ENCODE data around the gene AKR7A2. TPM values are rescaled to one million over a fixed set of nuclear protein-coding genes. Genes with fewer than 3 reads are reported as not detected.
"Not testable (repeated sequence)": the region's sequence is repeated elsewhere in the genome, so short reads cannot be mapped to it uniquely, and the experiment has no call there.

AKR7A2 gene
- total RNA-seq, 1 donor from 2014 or later: 37.4 TPM

DNA sequence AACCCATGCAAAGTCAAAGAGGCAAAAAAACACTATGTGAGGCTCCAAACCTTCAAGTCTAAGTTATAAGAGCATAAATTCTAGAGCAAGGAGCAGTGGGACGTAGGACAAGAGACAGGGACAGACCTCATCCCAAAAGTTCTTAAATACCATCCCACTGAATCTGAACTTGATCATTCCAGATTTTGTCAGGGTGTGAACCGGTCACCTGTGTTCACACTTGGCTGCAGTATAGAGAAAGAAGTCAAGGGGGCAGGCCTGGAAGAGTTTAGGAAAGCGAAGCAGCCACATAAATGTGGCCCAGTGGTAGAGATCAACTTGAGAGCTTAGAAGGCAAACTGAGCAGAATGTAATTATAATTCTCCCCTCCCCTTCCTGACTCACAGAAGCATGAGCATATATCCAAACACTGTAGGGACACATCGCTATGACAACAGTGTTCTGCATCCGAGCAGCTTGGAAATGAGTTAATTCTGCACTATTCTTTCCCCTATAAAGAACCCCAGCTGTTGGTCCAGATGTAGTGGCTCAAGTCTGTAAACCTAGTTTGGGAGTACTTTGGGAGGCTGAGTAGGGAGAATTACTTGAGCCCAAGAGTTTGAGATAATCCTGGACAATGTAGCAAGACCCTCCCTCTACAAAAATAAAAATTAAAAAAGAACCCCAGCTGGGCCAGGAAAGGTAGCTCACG, 2.7 kb downstream of the AKR7A2 start:
- Histone ChIP-seq H3K4me1 (peaks cover 27% of the 10 kb centered on the region), H3K36me3 (peaks cover 45% of the 10 kb centered on the region), H3K4me3 (no peak overlapping the region), H3K27ac (no peak overlapping the region), H3K27me3 (ENCODE audit: low read depth) (no peaks in the 10 kb centered on the region), H3K9me3 (no peaks in the 10 kb centered on the region)
- DNase-seq (no peak), ATAC-seq (no peak)
- intact Hi-C loops (cut with DNase I): no loop called here
- TF ChIP-seq CTCF (IDR thresholded peaks at IDR 0.05): no peak

DNA sequence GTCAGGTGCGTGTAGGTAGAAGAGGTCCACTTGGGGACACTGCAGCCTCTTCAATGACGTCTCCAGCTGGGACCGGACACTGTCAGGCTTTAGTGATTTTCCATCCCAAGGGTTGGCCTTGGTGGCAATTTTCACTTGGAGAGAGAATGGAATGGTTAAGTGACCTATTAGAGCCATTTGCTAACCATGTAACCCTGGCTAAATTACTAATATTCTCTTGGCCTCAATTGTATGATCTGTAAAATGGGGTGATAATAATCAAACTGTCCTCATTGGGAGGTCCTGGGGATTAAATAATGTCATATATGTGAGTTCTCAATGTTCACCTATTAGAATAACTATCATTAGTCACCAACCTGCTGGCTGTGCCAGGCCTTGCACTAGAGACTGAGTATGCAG, 3.4 kb downstream of the AKR7A2 start:
- peaks cover 53% of the 10 kb centered on the region for H3K36me3 ChIP-seq
- H3K9me3 ChIP-seq: no peaks in the 10 kb centered on the region
- intact Hi-C loops (cut with DNase I): no loop called here
- peaks cover 21% of the 10 kb centered on the region for H3K4me1 ChIP-seq
- no peak overlapping the region for H3K4me3 ChIP-seq
- H3K27me3 ChIP-seq (ENCODE audit: low read depth): no peaks in the 10 kb centered on the region
- no peak overlapping the region for H3K27ac ChIP-seq
- DNase-seq: no peak
- no peak for TF ChIP-seq CTCF (IDR thresholded peaks at IDR 0.05)
- no peak for ATAC-seq

DNA sequence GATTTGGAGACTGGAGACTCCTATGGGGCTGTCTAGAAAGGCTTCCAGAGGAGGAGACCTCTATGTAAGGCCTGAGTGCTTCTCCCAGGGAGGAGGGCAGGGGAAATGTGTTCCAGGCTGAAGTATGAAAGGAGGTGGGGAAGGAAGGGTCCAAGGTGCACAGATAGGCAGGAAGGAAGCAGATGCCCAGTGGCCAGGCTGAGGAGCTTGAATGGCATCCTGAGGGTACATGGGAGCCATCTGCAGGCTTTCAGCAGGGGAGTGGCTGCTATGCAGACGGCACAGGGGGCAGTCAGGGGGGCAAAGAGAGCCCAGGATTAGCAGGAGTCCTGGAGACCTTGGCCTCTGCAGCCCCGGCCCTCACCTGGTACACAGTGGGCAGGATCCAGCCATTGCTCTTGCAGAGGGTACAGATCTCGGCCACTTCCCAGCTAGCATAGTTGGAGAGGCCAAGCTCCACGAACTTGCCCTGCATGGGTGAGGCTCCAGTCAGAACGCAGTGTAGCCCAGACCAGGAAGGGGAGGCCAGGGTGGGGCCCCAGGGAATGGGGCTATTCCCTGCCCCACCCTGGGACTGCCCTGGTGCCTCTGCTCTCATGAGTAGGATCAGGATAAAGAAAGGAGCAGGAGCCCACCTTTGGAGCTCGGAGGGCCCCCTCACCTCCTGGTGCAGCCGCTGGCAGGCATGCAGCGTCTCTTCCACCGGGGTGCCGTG, 4.0 kb downstream of the AKR7A2 start:
- no peak for TF ChIP-seq CTCF (IDR thresholded peaks at IDR 0.05)
- DNase-seq (no peak), ATAC-seq (no peak)
- Histone ChIP-seq H3K27me3 (ENCODE audit: low read depth) (no peaks in the 10 kb centered on the region), H3K4me1 (peaks cover 15% of the 10 kb centered on the region), H3K4me3 (no peak overlapping the region), H3K36me3 (peaks cover 58% of the 10 kb centered on the region), H3K27ac (no peak overlapping the region), H3K9me3 (no peaks in the 10 kb centered on the region)
- intact Hi-C loops (cut with DNase I): no loop called here

GRCh38 chr1:19306941-19307340, 5.0 kb downstream of the AKR7A2 start:
- Histone ChIP-seq H3K9me3 (no peaks in the 10 kb centered on the region), H3K36me3 (peaks cover 67% of the 10 kb centered on the region), H3K4me3 (no peak overlapping the region), H3K27me3 (ENCODE audit: low read depth) (no peaks in the 10 kb centered on the region), H3K27ac (no peak overlapping the region), H3K4me1 (peaks cover 11% of the 10 kb centered on the region)
- no peak for TF ChIP-seq CTCF (IDR thresholded peaks at IDR 0.05)
- intact Hi-C loops (cut with DNase I): no loop called here
- no peak for ATAC-seq
- no peak for DNase-seq

- no peak overlapping the region for H3K4me3 ChIP-seq
- H3K27me3 ChIP-seq (ENCODE audit: low read depth): no peaks in the 10 kb centered on the region
- H3K27ac ChIP-seq: no peak overlapping the region
- no peaks in the 10 kb centered on the region for H3K9me3 ChIP-seq
- no peak for DNase-seq
- no peak for TF ChIP-seq CTCF (IDR thresholded peaks at IDR 0.05)
- peaks cover 7% of the 10 kb centered on the region for H3K4me1 ChIP-seq
- no peak for ATAC-seq
- peaks cover 69% of the 10 kb centered on the region for H3K36me3 ChIP-seq
- intact Hi-C loops (cut with DNase I): no loop called here
Measured at GRCh38 chr1:19305880-19306279, 6.1 kb downstream of the AKR7A2 start.

GRCh38 chr1:19304081-19304480, 7.9 kb downstream of the AKR7A2 start:
- H3K4me1 ChIP-seq; H3K27me3 ChIP-seq (ENCODE audit: low read depth); intact Hi-C loops (cut with DNase I); ATAC-seq; H3K27ac ChIP-seq; H3K4me3 ChIP-seq; DNase-seq; H3K9me3 ChIP-seq: not testable (repeated sequence)
- peaks cover 69% of the 10 kb centered on the region for H3K36me3 ChIP-seq
